KOPT-K1 (cell line): Measurements from ENCODE around the gene PA2G4.
"Not testable (repeated sequence)": the region's sequence is repeated elsewhere in the genome, so short reads cannot be mapped to it uniquely, and the experiment has no call there.

Source experiments
- H3K27ac ChIP-seq: fragments of 200-600 bp; sonication (generic); 2 replicates; pipeline ENCODE4 v1.5.1; 2016; ENCODE audit warnings: antibody characterized with exemption, mild to moderate bottlenecking, low read depth, low read length; ENCODE audit not compliant: poor library complexity, severe bottlenecking
- H3K36me3 ChIP-seq: fragments of 200-600 bp; sonication (generic); 2 replicates; pipeline ENCODE4 v1.5.1; 2017; ENCODE audit warnings: antibody characterized with exemption, mild to moderate bottlenecking, low read length, moderate library complexity; ENCODE audit not compliant: insufficient read depth
- H3K9me3 ChIP-seq: fragments of 200-600 bp; sonication (generic); 2 replicates; pipeline ENCODE4 v1.5.1; 2017; ENCODE audit warnings: antibody characterized with exemption, low read length, mild to moderate bottlenecking; ENCODE audit not compliant: insufficient read depth, poor library complexity, severe bottlenecking

PA2G4 gene

GRCh38 chr12:56152132-56152755, 47.9 kb downstream of the PA2G4 start, which contains the start of gene MYL6B:
Gene MYL6B (plus strand): TSS chr12:56152587. CDS start chr12:56153919, 1,332 bp downstream.
- Histone ChIP-seq H3K9me3 (no peaks in the 10 kb centered on the region), H3K36me3 (peaks cover 23% of the 10 kb centered on the region), H3K27ac (peak within 1 kb of the TSS; percentile 92)

GRCh38 chr12:56152756-56153677, 48.7 kb downstream of the PA2G4 start:
- Histone ChIP-seq H3K9me3 (no peaks in the 10 kb centered on the region), H3K27ac (peak overlapping the region; percentile 92), H3K36me3 (peaks cover 23% of the 10 kb centered on the region)

DNA sequence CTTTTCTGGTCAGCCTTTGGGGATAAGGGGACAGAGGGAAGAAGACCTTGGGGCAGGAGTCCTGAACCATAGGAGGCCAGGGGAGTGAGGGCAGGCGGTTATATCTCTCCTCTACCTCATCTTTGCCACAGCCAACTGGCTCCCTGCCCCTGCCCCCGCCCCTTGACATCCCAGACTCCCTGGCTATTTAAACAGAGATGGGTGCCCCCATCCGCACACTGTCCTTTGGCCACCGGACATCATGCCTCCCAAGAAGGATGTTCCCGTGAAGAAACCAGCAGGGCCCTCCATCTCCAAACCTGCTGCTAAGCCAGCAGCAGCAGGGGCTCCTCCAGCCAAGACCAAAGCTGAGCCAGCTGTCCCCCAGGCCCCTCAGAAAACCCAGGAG, 49.3 kb downstream of the PA2G4 start:
- H3K27ac ChIP-seq, result peak overlapping the region; percentile 92
- no peaks in the 10 kb centered on the region for H3K9me3 ChIP-seq
- peaks cover 23% of the 10 kb centered on the region for H3K36me3 ChIP-seq

- Histone ChIP-seq H3K27ac (no peak overlapping the region), H3K36me3 (peaks cover 26% of the 10 kb centered on the region), H3K9me3 (no peaks in the 10 kb centered on the region)
Measured at GRCh38 chr12:56154246-56154771, 50.0 kb downstream of the PA2G4 start.

DNA sequence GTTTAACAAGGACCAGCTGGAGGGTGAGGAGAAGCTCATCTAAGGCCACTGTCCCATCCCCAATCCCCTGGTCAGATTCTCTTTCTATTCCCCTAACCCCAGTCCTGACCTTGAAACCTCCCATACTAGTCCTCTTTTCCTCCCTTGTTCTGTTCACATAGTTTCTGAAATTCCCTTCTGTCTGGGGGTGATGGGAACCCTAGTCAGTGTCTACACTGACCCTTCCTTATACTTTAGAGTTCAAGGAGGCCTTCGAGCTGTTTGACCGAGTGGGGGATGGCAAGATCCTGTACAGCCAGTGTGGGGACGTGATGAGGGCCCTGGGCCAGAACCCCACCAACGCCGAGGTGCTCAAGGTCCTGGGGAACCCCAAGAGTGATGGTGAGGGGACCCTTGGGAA, 50.5 kb downstream of the PA2G4 start:
- no peak overlapping the region for H3K27ac ChIP-seq
- peaks cover 31% of the 10 kb centered on the region for H3K36me3 ChIP-seq
- no peaks in the 10 kb centered on the region for H3K9me3 ChIP-seq

DNA sequence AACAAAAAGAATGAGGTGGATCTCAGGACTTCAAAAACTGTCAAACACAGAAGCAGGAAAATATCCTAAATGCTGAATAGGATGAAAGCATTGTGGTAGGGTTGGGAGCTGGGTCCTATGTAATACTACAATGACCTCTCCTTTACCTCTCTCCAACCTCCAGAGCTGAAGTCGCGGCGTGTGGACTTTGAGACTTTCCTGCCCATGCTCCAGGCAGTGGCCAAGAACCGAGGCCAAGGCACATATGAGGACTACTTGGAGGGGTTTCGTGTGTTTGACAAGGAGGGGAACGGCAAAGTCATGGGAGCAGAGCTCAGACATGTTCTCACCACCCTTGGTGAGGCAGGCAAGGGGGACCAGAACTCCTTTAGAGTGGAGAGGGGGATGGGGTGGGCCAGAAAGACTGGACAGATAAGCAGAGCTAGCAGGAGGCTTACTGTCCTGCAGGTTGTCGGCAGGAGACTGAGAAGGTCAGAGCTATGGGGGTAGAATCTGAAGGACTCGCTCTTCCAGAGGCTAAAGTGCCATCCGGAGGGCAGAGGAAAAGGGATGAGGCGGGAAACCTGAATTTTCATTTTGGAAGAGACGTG, 51.0 kb downstream of the PA2G4 start:
- peaks cover 36% of the 10 kb centered on the region for H3K36me3 ChIP-seq
- no peak overlapping the region for H3K27ac ChIP-seq
- H3K9me3 ChIP-seq, result no peaks in the 10 kb centered on the region

GRCh38 chr12:56156464-56157200, 52.3 kb downstream of the PA2G4 start:
- H3K36me3 ChIP-seq, result peaks cover 49% of the 10 kb centered on the region
- H3K9me3 ChIP-seq, H3K27ac ChIP-seq: not testable (repeated sequence)

GRCh38 chr12:56157201-56158028, 53.1 kb downstream of the PA2G4 start:
- H3K9me3 ChIP-seq, result no peaks in the 10 kb centered on the region
- H3K36me3 ChIP-seq, result peaks cover 57% of the 10 kb centered on the region
- H3K27ac ChIP-seq, result peak overlapping the region; percentile 82

- peak within 1 kb of the TSS; percentile 82 for H3K27ac ChIP-seq
- H3K9me3 ChIP-seq, result no peaks in the 10 kb centered on the region
- H3K36me3 ChIP-seq, result peaks cover 65% of the 10 kb centered on the region
Measured at GRCh38 chr12:56158029-56158925, 53.9 kb downstream of the PA2G4 start, which contains the start of gene MYL6. Gene MYL6 (plus strand): TSS chr12:56158359. CDS start chr12:56158402, 43 bp downstream.

DNA sequence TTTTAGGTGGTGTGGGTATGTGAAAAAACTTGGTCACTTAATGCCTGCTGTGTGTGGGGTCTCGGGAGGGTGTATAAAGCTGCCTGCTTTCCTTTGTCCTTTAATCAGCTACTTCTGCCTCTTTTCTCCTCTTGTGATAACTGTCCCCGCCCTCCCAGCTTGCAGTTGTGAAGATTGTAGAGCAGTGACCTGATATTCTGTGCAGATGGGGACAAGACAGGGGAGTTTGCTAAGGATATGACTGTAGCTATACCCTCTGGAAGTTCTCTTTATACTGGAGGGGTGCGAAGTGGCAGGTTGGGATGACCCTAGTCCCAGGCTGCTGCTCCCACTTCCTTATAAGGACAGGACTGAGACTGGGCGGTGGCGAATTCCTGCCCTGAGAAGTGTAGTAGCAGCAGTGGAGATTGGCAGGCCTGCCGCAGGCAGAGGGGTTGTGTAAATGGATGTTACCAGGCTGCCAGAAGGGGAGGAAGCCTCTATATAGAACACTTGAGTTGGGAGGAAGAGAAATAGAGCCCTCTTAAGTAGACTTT, 54.6 kb downstream of the PA2G4 start:
- peak overlapping the region; percentile 82 for H3K27ac ChIP-seq
- no peaks in the 10 kb centered on the region for H3K9me3 ChIP-seq
- peaks cover 72% of the 10 kb centered on the region for H3K36me3 ChIP-seq

- peaks cover 72% of the 10 kb centered on the region for H3K36me3 ChIP-seq
- peak overlapping the region; percentile 82 for H3K27ac ChIP-seq
- H3K9me3 ChIP-seq, result no peaks in the 10 kb centered on the region
Measured at GRCh38 chr12:56159482-56160192, 55.3 kb downstream of the PA2G4 start.

- H3K9me3 ChIP-seq, result no peaks in the 10 kb centered on the region
- H3K36me3 ChIP-seq, result peaks cover 72% of the 10 kb centered on the region
- peak overlapping the region; percentile 82 for H3K27ac ChIP-seq
Measured at GRCh38 chr12:56160193-56160763, 55.9 kb downstream of the PA2G4 start.
